NCI-H2171 treated with DMSO at 0.1 percent for 48 hours (cell line): ENCODE results near the gene YTHDF1.

Experiments
- DNase-seq: peaks from one replicate; lab custom pipeline; 2025; lab: John Stamatoyannopoulos, UW

Gene YTHDF1

DNA sequence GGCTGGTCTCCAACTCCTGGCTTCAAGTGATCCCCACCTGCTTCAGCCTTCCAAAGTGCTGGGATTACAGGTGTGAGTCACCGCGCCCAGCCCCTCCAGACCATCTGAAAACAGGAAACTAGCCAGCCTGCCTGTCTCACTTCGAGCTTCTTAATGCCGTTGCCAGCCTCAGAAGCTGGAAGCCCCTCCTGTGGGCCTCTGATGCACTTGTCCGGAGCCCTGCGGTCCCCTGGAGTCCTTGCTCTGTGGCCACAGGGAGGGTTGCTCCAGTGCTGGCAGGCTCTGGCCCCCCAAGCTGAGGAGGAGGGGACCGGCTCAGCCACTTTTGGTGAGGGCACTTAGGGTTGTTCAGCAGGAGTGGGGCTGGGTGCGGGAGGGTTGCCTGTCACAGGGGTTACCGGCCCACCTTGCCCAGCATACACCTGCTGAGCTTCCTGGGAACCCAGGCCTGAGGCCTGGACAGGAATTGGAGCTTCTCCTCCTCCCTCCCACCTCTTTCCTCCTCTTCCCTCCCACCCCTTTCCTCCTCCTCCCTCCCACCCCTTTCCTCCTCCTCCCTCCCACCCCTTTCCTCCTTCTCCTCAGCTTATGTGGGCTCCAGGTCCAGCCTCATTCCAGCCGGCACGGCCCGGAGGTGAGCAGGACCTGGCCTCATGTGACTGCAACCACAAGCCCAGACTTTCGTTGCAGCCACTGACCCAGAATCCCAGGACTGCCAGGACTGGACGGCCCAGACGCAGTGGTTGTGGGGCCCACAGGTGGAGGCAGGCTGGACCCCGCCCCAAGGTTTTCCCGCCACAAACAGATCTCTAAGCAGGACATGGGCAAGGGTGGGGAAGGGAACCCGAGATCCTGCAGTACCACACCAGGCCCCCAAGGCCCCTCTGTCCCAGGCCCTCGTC is 10.4 kb upstream of the YTHDF1 start:
- no peak for DNase-seq

DNA sequence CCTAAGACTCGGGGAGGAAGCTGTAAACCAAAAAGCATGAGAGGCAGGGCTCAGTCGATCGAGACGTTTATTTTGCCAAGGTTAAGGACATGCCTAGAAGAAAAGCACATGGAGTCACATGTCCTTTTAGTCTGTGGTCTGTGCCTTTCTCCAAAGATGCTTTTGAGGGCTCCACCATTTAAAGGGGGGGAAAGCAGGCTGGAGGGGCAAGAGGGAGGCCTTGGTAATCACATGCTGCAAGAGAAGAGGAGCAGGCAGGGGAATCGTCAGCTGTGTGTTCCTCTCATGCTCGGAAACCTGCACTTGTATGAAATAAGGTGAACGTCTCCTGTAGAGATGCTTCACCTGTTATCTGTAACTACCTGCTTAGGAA is 9.1 kb upstream of the YTHDF1 start:
- no peak for DNase-seq

- no peak for DNase-seq
Measured at GRCh38 chr20:63224412-63225081, 8.6 kb upstream of the YTHDF1 start.

DNA sequence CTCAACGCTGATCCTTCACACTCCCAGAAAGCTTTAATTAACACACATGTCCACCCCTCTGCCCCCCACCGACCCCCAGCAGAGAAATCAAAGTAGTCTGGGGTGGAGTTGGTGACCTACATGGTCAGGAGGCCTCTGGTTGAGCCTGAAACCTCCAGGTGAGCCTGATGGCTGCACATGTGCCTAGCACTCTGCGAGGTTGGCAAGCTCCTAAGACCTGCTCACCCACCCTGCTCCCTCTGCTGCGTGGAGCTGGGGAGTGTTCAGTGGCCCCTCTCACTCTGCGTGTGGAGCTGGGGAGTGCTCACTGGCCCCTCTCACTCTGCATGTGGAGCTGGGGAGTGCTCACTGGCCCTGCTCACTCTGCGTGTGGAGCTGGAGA is 7.9 kb upstream of the YTHDF1 start:
- no peak for DNase-seq

GRCh38 chr20:63223121-63223825 is 7.3 kb upstream of the YTHDF1 start:
- DNase-seq, result peak; percentile 48

GRCh38 chr20:63222541-63222940 is 6.6 kb upstream of the YTHDF1 start:
- no peak for DNase-seq

GRCh38 chr20:63221400-63222053 is 5.6 kb upstream of the YTHDF1 start:
- DNase-seq, result peak; percentile 17

DNA sequence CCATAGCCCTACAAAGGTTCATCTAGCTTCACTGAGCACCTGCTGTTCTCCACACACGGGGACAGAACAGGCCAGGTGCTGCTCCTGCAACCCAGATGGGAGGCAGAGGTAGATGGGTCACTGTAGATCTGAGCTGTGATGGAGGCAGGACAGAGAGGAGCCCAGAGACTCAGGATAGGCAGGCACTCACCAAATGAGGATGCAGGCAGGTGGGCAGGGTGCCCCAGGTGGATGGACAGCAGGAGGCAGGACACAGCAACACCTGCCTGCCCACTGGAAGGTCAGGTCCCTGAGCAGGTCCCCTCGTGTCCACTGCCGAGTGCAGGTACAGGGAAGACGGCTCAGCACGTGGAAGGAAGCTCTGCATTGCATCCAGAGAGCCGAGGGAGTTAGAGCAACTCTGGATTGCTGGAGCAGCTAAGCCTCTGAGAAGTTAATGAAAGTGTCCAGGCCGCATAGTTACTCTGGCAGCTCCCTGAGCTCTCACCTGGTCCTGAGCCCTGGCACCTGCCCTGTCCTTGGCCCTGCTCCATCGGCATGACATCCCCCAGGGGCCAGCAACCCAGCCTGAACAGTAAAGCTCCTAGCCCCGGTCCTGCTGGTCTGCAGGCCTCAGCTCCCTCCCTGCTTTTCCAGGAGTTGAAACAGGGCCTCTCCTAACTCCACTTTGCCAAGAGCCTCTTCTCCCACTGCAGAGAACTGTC is 4.9 kb upstream of the YTHDF1 start:
- no peak for DNase-seq

GRCh38 chr20:63219866-63220521 is 4.1 kb upstream of the YTHDF1 start:
- DNase-seq, result no peak

- no peak for DNase-seq
Measured at GRCh38 chr20:63219447-63219821, 3.5 kb upstream of the YTHDF1 start.

DNA sequence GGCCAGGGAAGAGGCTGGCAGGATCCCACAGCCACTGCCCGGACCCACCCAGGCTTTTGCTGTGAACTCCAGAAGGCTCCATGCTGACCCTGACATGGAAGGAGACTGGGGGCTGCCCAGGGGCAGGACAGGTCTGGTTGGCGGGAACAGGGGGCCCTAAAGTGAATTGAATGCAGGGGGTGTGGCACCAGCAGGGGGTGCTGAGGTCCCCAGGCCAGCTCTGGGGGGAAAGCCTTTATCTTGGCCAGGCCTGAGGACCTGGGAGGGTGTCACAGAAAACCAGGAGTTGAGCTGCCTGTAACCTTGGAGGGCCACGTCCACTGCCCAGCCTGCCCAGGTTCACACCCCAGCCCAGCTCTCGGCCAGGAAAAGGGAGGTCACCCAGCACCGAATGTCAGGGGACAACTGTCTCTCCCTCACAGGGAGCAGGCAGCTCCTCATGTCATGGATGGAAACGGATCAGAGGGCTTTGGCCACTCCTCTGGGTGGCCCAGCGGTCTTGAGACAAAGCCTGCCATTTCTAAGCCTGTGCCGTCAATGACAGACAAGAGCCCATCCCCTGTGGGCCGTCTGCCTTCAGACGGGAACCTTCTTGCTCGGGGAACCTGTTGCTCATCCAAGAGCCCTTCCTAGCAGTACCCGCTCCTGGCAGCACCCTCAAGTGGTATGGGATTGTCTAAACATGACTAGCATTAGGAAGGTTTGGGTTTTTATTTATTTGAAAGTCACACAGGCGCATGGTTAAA is 2.9 kb upstream of the YTHDF1 start:
- DNase-seq, result no peak

DNA sequence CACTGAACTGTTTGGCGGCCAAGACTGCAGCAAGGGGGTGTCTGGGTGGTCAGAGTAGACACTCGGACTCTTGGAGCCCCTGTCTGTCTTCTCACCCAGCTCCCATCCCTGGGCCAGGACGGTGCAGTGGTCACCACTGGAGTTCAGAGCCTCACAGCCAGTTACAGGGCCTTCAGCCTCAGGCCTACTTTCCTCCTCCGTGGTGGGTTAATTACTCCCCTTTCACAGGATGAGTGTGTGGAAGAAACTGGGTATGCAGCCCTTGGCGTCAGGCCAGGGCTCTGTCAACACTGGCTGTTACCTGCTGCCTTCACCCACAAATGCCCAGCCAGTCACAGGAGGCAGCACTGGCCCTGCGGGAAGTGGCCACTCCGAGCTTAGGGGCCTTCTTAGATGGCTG is 1.8 kb upstream of the YTHDF1 start:
- peak; percentile 22 for DNase-seq

DNA sequence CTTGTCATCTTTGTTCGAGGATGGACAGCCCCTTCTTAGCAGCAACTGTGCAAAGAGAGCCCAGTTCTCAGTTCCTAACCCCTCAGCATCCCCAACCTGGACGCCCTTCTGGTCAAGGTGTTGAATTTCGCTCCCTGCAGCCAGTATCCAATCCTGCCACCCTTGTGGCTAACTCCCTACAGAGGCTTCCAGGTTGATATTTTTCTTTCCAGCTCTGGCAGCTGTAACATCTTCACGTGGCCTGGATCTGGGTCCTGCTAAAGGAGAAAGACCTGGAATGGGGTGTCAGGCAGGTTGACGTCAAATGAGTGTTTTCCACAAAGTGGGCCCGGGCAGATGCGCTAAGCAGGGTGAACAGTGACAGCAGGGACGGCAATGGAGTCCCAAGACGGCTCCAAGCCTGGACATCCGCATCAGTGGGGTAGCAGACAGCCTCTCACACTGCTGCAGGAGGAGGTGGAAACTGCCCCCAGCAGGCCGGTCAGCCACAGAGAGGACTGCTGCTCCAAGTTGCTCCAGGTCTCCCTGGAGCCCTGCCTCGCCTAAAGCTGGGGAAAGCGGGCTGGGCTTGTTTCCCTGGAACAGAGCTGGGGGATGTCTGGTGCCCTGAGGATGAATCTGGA is 1.0 kb upstream of the YTHDF1 start:
- DNase-seq, result no peak

- peak; percentile 26 for DNase-seq
Measured at GRCh38 chr20:63215101-63216040, 560 bp downstream of the YTHDF1 start.

- DNase-seq, result no peak
Measured at GRCh38 chr20:63214514-63214913, 1.4 kb downstream of the YTHDF1 start.

DNA sequence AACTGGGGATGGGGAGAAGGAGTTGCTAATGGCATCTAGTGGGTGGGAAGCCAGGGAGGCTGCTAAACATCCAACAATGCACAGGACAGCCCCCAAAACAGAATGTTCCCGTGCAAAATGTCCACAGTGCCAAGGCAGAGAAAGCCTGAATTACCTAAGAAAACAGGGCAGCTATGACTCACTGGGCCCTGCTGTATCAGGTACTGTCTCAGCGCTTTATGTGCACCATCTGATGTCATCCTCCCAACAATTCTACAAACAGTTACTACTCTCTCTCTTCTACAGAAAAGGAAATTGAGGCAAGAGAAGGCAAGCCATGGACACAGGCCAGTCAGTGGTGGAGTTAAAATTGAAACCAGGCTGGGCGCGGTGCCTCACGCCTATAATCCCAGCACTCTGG is 3.1 kb downstream of the YTHDF1 start:
- DNase-seq, result no peak

DNA sequence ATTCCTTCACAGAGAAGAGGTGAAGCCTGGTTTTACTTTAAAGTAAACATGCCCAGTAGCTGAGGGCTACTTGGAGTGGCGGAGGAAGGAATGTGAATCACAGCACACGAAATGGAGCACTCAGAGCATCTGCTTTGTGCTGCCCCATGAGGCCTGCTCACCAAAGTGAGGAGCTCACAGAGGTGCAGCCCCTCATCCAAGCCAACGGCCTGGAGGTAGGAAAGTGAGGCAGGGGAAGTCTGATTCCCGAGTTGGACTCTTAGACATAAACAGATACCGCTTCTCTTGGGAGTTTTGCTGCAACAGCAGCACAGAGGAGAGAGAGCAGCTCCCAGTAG is 3.6 kb downstream of the YTHDF1 start:
- DNase-seq, result no peak

DNA sequence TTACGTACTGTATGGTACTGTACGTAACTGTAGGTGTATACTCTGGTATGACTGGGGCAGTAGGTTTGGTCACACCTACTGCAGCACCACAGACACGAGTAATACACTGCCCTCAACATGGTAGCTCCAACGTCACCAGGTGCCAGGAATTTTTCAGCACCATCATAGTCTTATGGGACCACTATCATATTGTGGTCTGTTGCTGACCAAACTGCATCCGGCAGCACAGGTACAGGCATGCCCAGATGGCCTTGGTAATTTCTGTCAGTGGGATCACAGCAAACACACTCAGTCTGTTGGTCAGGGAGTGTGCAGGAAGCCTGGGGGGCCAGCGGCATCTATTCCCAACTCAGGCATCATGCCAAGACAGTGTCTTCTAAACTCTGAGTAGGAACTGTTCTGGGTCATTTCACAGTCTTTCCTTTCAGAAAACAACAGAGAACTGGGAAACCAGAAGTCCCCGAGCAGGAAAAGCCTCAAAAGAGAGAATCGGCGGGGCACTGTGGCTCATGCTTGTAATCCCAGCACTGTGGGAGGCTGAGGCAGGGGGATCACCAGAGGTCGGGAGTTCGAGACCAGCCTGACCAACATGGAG is 5.8 kb downstream of the YTHDF1 start:
- no peak for DNase-seq
